Neuronal stem cell (in vitro differentiated cells): ENCODE results near the gene HSPB9.

ENCODE experiments used
- DNase-seq: peaks from one replicate; pipeline ENCODE4 v3.0.0-alpha.2; 2013; ENCODE audit warnings: low spot score
- H2AFZ ChIP-seq: one replicate; pipeline ENCODE4 v1.6.1; 2013; ENCODE audit warnings: mild to moderate bottlenecking, low read length, inconsistent platforms
- H2AK5ac ChIP-seq: 2 replicates; pipeline ENCODE4 v1.6.1; 2013; ENCODE audit warnings: low read depth, mild to moderate bottlenecking, inconsistent platforms, low read length, moderate library complexity, mixed read lengths
- H2BK120ac ChIP-seq: 2 replicates; pipeline ENCODE4 v1.6.1; 2013; ENCODE audit warnings: low read depth, mild to moderate bottlenecking, inconsistent platforms, low read length, moderate library complexity, mixed read lengths
- H2BK12ac ChIP-seq: one replicate; pipeline ENCODE4 v1.6.1; 2013; ENCODE audit warnings: low read length, inconsistent platforms
- H2BK15ac ChIP-seq: 2 replicates; pipeline ENCODE4 v1.6.1; 2013; ENCODE audit warnings: mild to moderate bottlenecking, low read length, inconsistent platforms, mixed read lengths
- H2BK5ac ChIP-seq: one replicate; pipeline ENCODE4 v1.6.1; 2013; ENCODE audit warnings: inconsistent platforms, mild to moderate bottlenecking, low read length, moderate library complexity
- H3K14ac ChIP-seq: one replicate; pipeline ENCODE4 v1.6.1; 2013; ENCODE audit warnings: low read length, inconsistent platforms
- H3K18ac ChIP-seq: 2 replicates; pipeline ENCODE4 v1.6.1; 2013; ENCODE audit warnings: low read length, inconsistent platforms
- H3K23ac ChIP-seq: 2 replicates; pipeline ENCODE4 v1.6.1; 2013; ENCODE audit warnings: low read depth, mild to moderate bottlenecking, mixed read lengths, low read length, inconsistent platforms; ENCODE audit not compliant: poor library complexity
- H3K27ac ChIP-seq: replicated peaks from 3 replicates; pipeline ENCODE4 v1.5.1; 2013; ENCODE audit warnings: low read length, inconsistent platforms
- H3K27me3 ChIP-seq, 3 experiments: 2 replicates each; pipeline ENCODE4 v1.6.1; 2013; ENCODE audit warnings: low read length in 3 of 3, mild to moderate bottlenecking in 2 of 3, inconsistent platforms in 1 of 3, low read depth in 1 of 3, mixed read lengths in 1 of 3, moderate library complexity in 1 of 3; ENCODE audit not compliant: control insufficient read depth in 3 of 3, insufficient read depth in 3 of 3
- H3K36me3 ChIP-seq, 2 donors: replicated peaks in 1 of 2; 2 replicates each; pipeline ENCODE4 v1.6.1; 2013; ENCODE audit warnings: low read length in 2 of 2; ENCODE audit not compliant: control insufficient read depth in 2 of 2, insufficient read depth in 2 of 2
- H3K4ac ChIP-seq: 2 replicates; pipeline ENCODE4 v1.6.1; 2013; ENCODE audit warnings: inconsistent platforms, mild to moderate bottlenecking, low read length, moderate library complexity
- H3K4me1 ChIP-seq, 2 donors: 1 replicate in 1 of 2; 2 replicates in 1 of 2; pipeline ENCODE4 v1.6.1; 2013; ENCODE audit warnings: low read length in 2 of 2, low read depth in 1 of 2; ENCODE audit not compliant: control insufficient read depth in 2 of 2, insufficient read depth in 1 of 2
- H3K4me2 ChIP-seq: one replicate; pipeline ENCODE4 v1.6.1; 2013; ENCODE audit warnings: mild to moderate bottlenecking, low read length, inconsistent platforms; ENCODE audit not compliant: insufficient read depth, poor library complexity, severe bottlenecking
- H3K4me3 ChIP-seq, 2 donors: 2 replicates each; pipeline ENCODE4 v1.5.1; 2013; ENCODE audit warnings: low read length in 2 of 2, mild to moderate bottlenecking in 2 of 2, inconsistent platforms in 1 of 2, moderate library complexity in 1 of 2
- H3K79me1 ChIP-seq: one replicate; pipeline ENCODE4 v1.6.1; 2013; ENCODE audit warnings: low read depth, mild to moderate bottlenecking, inconsistent platforms, low read length, moderate library complexity
- H3K9ac ChIP-seq: one replicate; pipeline ENCODE4 v1.6.1; 2013; ENCODE audit warnings: mild to moderate bottlenecking, low read depth, low read length, inconsistent platforms; ENCODE audit not compliant: poor library complexity
- H3K9me3 ChIP-seq, 2 donors: replicated peaks in 1 of 2; 2 replicates each; pipeline versions ENCODE3 to v1.6.1; 2013; ENCODE audit warnings: low read length in 2 of 2, mild to moderate bottlenecking in 2 of 2, inconsistent platforms in 1 of 2, low read depth in 1 of 2, mixed read lengths in 1 of 2, moderate library complexity in 1 of 2; ENCODE audit not compliant: control insufficient read depth in 2 of 2, insufficient read depth in 1 of 2
- H4K8ac ChIP-seq: one replicate; pipeline ENCODE4 v1.6.1; 2013; ENCODE audit warnings: low read depth, mild to moderate bottlenecking, inconsistent platforms, low read length, moderate library complexity
- H4K91ac ChIP-seq: one replicate; pipeline ENCODE4 v1.6.1; 2013; ENCODE audit warnings: low read length, low read depth, mild to moderate bottlenecking, inconsistent platforms; ENCODE audit not compliant: poor library complexity
- WGBS, 2 donors: extraction: QIAGEN DNeasy Blood & Tissue Kit; methylation state at CpG; one replicate each; pipeline ENCODE4 v1.1.7; 2013; ENCODE audit warnings: missing lambda C conversion rate in 2 of 2, mixed read lengths in 1 of 2; ENCODE audit not compliant: insufficient read length in 2 of 2, insufficient replicate concordance in 1 of 2; ENCODE audit errors: extremely low coverage in 2 of 2; 5-methylcytosine and 5-hydroxymethylcytosine counted together

HSPB9 gene

GRCh38 chr17:42087042-42087701, 35.4 kb upstream of the HSPB9 start:
- Histone ChIP-seq H2BK15ac (no peak overlapping the region), H2BK5ac (no peak overlapping the region), H3K9me3 (no peaks in the 10 kb centered on the region), H3K4me3 (no peak overlapping the region), H3K4me1 (no peaks in the 10 kb centered on the region), H4K91ac (no peak overlapping the region), H2BK12ac (no peak overlapping the region), H4K8ac (no peak overlapping the region), H2AFZ (no peak overlapping the region), H3K4me2 (no peak overlapping the region), H3K9ac (no peak overlapping the region), H3K36me3 (no peaks in the 10 kb centered on the region), H3K27me3 (peaks cover 0 to 25% (median 0%) of the 10 kb centered on the region in 3 experiments), H2AK5ac (no peak overlapping the region), H3K27ac (no peak overlapping the region), H3K79me1 (no peaks in the 10 kb centered on the region), H3K14ac (no peak overlapping the region), H3K18ac (no peak overlapping the region), H3K4ac (no peak overlapping the region), H2BK120ac (no peak overlapping the region), H3K23ac (no peak overlapping the region)
- DNase-seq: no peak
- no CpG with 5 or more reads among the region's 7 CpGs for WGBS, 2 donors

DNA sequence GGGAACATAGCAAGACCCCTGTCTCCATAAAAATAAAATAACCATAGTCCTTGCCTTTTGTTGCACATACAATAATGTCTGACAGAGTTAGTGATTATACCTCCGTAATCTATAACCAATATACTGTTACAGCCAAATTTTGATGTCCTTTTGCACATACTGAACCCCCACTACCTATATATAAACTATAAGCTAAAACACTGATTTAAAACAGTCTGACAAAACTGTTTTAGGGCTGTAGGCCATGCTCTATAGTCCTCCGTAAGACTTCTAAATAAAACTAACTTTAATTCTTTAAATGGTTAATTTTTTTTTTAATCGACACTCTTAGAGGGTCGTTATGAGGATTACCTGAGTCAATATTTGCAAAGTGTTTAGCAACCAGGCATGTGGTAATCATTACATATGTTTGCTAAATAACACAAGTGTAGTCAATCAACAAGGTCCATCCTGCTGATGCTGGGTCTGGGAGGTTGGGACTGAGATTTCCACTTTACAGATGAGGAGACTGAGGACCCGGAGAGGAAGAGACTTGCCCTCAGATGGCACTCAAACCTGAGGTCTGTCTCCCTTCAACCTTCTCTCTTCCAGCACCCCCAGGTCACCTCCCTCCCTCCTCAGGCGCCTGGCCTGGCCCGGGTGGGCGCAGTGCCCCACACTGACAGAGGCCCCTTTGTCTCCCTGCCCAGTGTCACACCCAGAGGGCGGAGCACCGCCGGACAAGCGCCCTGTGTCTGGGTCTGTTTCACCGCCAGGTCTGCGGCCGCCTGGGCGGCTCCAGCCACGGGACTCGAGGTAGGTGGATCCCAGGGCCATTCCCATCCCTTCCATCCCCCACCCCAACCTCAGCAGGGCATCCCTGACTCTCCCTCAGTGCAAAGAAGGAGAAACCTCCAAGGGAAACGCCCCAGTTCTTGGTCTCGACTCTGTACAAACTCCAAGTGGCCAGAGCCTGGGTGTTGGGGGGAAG, 34.6 kb upstream of the HSPB9 start:
- Histone ChIP-seq H2BK15ac (no peak overlapping the region), H3K27ac (no peak overlapping the region), H3K4me3 (no peak overlapping the region), H3K4ac (no peak overlapping the region), H2BK120ac (no peak overlapping the region), H3K23ac (peak overlapping the region; percentile 43), H3K4me1 (no peaks in the 10 kb centered on the region), H3K9ac (no peak overlapping the region), H3K4me2 (no peak overlapping the region), H3K27me3 (peaks cover 0 to 25% (median 0%) of the 10 kb centered on the region in 3 experiments), H3K18ac (peak overlapping the region; percentile 39), H3K36me3 (no peaks in the 10 kb centered on the region), H4K91ac (no peak overlapping the region), H2AK5ac (no peak overlapping the region), H2AFZ (no peak overlapping the region), H3K14ac (no peak overlapping the region), H3K9me3 (no peaks in the 10 kb centered on the region), H2BK5ac (peak overlapping the region; percentile 54), H3K79me1 (no peaks in the 10 kb centered on the region), H4K8ac (no peak overlapping the region), H2BK12ac (no peak overlapping the region)
- WGBS, 2 donors: no CpG with 5 or more reads among the region's 20 CpGs
- no peak for DNase-seq

DNA sequence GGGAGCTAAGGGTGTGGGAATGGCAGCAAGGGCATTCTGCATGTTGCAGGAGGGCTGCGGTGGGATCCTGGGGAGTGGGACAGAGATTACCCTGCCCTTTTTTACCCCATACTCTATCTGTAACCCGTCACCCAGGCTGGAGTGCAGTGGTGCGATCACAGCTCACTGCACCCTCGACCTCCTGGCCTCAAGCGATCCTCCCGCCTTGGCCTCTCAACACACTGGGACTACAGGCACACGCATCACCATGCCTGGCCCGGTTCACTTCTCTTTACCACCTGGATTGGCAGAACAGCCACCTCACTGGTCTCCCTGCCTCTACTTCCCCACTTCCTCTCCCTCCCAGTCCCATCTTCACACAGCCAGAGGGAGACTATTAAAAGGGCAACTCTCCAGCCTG, 33.9 kb upstream of the HSPB9 start:
- Histone ChIP-seq H3K27me3 (peaks cover 0 to 25% (median 0%) of the 10 kb centered on the region in 3 experiments), H3K14ac (peak overlapping the region; percentile 38), H2AFZ (no peak overlapping the region), H4K91ac (no peak overlapping the region), H3K9ac (no peak overlapping the region), H3K9me3 (no peaks in the 10 kb centered on the region), H3K4ac (no peak overlapping the region), H2BK12ac (peak overlapping the region; percentile 73), H3K4me2 (no peak overlapping the region), H4K8ac (no peak overlapping the region), H3K4me3 (peak overlapping the region in 1 of 2 donors; percentile 10), H3K18ac (no peak overlapping the region), H2BK120ac (no peak overlapping the region), H2BK5ac (peak overlapping the region; percentile 54), H3K23ac (peak overlapping the region; percentile 43), H3K36me3 (no peaks in the 10 kb centered on the region), H3K79me1 (no peaks in the 10 kb centered on the region), H3K27ac (no peak overlapping the region), H3K4me1 (no peaks in the 10 kb centered on the region), H2BK15ac (no peak overlapping the region), H2AK5ac (no peak overlapping the region)
- WGBS, 2 donors: no CpG with 5 or more reads among the region's 8 CpGs
- no peak for DNase-seq
